SK-MEL-5 (cell line): ENCODE measurements around the gene SLC44A3. TPM values are rescaled to one million over a fixed set of nuclear protein-coding genes. Genes with fewer than 3 reads are reported as not detected.
"Not testable (repeated sequence)": the region's sequence is repeated elsewhere in the genome, so short reads cannot be mapped to it uniquely, and the experiment has no call there.

Source experiments
- DNase-seq: peaks from one replicate; pipeline ENCODE4 v3.0.0-alpha.2; 2016; ENCODE audit warnings: low read depth, low spot score
- in situ Hi-C: cut with HindIII; loops from 2 replicates; pipeline ENCODE4 v1.10.0; 2016; ENCODE audit warnings: low sequenced_read_pairs, high pct_unique_total_duplicates, low pct_unique_long_range_greater_than_20kb
- total RNA-seq: library from RNA; depleted of rRNA; stranded (reverse); fragments of >200 nt; shearing (Covaris generic); gene quantifications from 2 replicates; pipeline ENCODE4 v1.2.3, GENCODE V29; 2014

SLC44A3 gene
- total RNA-seq, 1 experiment from 2014 or later: 17.7 TPM

DNA sequence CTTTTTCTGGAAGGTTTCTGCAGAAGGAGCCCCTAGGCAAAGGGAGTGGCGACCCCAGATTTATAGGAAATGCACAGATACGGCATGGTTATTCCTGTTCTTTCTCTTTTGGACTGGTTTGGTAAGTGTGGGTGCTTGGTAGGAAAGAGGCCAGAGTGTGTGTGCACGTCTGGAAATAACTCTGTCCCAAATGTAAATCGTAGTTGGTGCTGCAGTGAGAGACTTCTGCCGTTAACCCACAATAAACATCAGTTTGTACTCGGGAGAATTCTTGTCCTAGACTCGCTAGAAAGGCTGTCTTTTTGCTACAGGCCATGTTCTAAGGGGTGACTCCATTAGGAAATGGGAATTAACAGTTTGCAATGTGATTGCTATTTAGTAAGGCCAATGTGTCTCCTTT, 779 bp downstream of the SLC44A3 start:
- in situ Hi-C loops: no loop called here
- DNase-seq: no peak

DNA sequence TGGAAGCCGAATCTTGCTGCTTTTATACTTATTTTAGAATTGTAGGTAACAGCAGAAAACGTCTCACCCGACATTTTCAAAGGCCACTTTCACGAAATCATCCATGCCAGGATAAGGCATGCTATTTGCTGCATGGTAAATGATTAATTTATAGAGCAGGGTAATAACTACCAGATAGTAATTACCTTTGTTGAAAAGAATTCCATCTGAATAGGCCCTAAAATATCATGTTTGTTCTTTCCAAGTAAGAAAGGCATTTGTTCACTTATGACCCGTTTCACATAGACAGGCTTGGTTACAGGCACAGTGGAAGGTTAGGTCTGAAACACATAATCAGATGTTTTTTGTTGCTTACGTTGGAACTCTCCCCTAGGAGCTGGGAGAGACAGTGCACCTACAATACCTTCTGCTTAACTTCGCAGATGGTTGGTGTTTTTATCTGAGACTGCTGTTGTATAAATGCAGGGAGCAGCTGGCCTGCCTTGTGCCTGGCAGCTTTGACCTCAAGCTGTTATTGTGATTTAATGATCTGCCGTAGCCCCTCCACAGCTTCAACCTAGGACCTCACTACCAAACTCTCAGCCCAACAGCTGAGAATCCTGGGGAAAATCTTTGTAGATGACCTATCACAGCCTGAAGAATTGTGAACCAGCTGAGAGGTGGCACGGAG, 1.6 kb downstream of the SLC44A3 start:
- in situ Hi-C loops: no loop called here
- DNase-seq: no peak

DNA sequence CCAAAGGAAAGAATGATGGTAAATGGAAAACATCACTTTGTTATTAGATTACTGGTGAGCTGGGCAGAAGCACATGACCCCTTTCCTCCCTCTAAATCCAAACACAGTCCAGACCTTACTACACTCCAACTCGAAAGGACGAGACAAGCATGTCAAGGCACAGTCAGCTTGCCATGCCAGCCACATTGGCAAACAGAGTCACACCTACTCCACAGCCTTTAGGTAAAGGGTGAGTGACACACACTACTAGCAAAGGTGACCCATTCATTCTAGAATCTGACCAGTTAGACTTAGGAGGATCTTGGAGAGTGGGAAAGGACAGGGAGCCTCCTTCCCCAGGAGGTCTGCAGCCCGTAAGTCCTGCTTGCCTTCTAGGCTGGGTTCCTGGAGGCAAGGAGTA, 3.0 kb downstream of the SLC44A3 start:
- DNase-seq: no peak
- in situ Hi-C loops: no loop called here

DNA sequence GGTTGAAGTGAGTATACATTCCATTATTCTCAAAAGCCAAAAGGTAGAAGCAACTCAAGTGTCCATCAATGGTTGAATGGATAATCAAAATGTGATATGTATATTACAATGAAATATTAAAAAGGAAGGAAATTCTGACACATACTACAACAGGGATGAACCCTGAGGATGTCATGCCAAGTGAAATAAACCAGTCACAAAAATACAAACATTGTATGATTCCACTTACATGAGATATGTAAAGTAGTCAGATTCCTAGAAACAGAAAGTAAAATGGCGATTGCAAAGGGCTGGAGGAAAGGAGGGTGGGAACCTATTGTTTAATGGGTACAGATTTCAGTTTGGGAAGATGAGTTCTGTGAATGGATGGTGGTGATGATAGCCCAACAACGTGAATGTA, 5.8 kb downstream of the SLC44A3 start:
- in situ Hi-C loops: no loop called here
- no peak for DNase-seq

DNA sequence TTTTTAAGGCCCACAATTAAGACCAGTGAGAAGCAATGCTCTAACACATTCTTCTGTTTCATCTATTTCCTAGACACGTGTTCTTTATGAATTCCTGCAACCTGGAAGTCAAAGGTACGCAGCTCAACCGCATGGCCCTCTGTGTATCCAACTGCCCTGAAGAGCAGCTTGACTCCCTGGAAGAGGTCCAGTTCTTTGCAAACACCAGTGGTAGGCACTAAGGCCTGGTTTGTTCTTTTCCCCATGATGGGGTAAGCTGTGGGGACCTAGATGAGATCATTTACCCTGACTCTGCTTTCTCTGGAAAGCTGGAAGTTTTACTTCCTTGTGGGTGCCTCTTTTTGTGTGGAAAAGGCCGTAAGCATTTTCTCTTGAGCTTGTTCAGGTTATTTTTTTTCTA, 7.3 kb downstream of the SLC44A3 start:
- in situ Hi-C loops: no loop called here
- DNase-seq: no peak

DNA sequence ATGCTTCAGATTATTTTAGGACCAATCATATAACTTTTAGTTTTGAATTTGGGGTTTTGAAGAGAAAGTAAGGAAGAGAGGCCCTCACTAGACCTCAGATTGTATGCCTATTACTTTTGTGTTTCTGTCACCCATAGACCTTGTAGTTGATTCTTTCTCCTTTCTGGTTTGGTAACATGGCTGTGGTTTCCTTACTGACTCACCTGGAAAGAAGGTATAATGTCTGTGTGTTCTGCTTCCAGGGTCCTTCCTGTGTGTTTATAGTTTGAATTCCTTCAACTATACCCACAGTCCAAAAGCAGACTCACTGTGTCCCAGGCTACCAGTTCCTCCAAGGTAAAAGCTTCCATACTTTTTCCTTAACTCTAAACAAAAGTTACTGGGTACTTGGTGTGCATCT, 8.1 kb downstream of the SLC44A3 start:
- DNase-seq: no peak
- in situ Hi-C loops: no loop called here

DNA sequence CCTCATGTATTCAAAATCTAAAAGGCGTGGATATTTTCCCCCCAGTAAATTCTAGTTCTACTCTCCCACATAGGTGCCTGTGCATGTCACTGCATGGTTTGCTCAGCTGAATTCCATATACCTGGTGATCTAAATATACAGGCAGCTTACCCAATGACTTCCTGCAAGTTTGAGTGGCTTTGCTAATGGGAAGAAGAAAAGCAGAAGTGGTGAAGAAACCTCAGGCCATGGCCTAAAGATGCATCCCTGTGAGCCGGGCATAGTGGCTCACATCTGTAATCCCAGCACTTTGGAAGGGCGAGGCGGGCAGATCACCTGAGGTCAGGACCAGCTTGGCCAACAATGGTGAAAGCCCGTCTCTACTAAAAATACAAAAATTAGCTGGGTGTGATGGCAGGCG, 11.5 kb downstream of the SLC44A3 start:
- in situ Hi-C loops: no loop called here
- no peak for DNase-seq

DNA sequence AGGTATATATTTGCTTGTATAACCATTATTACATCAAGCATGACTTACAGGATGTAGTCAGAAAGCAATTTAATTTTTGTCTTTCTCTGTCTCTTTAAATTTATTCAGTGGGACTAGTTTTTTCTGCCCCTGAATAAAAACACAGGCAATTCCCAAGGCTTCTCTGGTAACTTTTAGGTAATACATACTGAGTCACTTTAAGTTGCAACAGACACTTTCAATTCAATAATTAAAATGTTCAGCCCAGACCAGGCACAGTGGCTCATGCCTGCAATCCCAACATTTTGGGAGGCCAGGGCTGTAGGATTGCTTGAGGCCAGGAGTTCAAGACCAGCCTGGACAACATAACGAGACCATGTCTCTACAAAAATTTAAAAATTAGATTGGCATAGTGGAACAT, 12.3 kb downstream of the SLC44A3 start:
- no peak for DNase-seq
- in situ Hi-C loops: no loop called here

DNA sequence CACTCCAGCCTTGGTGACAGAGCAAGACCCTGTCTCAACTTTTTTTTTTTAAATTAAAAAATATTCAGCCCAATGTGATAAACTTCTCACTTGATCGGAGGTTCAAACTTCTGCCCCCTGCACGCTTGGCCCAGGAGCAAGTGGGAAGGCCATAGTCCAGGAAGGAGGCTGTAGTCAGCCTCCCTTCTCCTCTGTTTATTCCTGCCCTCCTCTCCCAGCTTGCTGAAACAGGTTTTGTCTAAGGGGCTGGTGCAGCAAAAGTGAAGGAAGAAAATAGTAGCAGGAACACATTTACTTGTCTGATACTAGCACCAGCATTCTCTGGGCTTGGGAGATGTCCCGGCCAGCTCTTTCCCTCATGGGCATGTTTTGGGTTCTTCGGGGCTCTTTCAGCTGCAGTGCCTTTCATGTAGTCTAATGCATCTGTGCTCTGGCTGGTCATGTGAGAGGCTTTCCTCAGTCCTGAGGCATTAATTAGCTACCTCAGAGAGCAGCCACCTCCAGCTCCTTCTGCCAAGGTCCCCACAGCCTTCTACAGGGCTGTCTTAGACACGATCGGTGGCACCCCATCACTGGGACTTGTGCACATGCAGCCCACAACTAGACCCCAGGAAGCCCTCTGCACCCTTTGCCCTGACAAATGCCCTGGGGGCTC, 12.9 kb downstream of the SLC44A3 start:
- DNase-seq: peak; percentile 25
- in situ Hi-C loops: no loop called here

DNA sequence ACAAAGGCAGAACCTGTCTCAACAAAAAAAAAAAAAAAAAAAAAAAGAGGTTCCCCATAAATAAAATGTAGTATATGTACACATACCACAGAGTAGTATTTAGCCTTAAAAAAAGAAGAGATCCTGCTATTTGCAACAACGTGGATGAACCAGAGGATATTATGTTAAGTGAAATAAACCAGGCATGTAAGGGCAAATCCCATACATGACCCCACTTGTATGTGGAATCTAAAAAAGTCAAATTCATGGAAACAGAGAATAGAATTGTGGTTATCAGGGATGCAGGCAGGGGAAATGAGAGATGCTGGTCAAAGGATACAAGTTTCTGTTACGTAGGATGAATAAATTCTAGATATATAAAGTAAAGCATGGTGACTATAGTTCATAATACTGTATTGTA, 16.7 kb downstream of the SLC44A3 start:
- in situ Hi-C loops: no loop called here

DNA sequence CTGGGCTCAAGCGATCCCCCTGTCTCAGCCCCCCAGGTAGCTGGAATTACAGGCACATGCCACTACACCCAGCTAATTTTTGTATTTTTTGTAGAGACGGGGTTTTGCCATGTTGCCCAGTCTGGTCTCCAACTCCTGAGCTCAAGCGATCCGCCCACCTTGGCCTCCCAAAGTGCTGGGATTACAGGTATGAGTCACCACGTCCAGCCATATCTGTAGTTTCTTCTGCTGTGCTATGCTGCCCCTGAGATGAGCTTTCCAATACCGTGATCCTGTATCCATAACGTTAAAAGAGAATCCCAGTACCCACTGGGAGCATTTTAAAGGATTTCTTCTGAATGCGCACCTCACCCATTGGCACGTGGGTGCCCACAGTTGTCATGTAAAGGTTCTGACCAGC, 20.2 kb downstream of the SLC44A3 start:
- in situ Hi-C loops, DNase-seq: not testable (repeated sequence)

More for the DNA sequence above, 16.7 kb downstream of the SLC44A3 start:
- DNase-seq: no peak

DNA sequence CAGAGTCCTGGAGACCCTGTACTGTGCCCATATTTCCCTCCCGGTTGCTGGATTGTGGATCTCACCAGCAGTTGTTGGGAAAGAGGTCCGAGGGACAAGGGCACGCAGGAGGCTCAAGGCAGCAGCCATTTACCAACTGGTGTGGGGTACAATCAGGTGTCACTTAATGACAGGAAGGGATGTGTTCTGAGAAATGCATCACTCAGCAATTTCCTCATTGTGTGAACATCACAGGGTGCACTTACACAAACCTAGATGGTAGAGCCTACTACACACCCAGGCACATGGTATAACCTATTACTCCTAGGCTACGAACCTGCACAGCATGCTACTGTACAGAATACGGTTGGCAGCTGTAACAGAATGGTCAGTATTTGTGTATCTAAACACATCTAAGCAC, 20.7 kb downstream of the SLC44A3 start:
- in situ Hi-C loops: no loop called here
- no peak for DNase-seq

DNA sequence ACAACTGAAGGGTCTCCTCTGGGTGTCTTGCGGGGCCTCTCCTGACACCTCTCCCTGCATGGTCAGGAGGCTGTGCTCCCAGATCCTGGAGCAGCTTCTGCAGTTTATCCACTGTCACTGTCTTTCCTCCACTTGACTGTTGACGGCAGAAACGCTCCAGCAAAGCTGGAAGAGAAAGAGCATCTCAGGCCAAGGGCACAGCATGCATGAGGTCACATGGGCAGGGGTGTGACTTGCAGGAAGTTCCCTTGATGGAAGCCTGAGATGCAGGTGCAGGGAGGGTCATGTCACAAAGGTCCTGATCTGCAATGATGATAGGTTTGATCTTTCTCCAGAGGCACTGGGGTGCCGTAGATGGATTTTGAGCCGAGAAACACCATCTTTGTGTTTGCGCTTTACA, 23.3 kb downstream of the SLC44A3 start:
- DNase-seq: no peak
- in situ Hi-C loops: no loop called here

DNA sequence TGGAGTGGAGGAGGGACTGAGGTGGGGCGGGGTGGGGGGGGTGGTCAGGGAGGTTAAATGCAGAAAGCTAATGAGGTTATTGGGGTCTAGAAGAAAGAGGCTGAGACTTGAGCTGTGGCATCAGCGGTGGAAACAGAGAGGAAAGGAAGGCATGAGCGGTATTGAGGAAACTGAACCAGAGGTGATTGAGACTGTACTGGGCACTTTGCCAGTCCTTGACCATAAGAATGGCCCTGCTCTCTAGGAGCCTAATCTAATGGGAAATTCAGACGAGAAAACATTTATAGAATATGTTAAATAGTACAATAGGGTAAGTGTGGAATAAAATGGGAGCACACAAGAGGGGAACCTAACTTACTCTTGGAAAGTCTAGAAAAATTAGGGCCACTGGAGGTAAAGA, 23.7 kb downstream of the SLC44A3 start:
- in situ Hi-C loops: no loop called here
- no peak for DNase-seq

DNA sequence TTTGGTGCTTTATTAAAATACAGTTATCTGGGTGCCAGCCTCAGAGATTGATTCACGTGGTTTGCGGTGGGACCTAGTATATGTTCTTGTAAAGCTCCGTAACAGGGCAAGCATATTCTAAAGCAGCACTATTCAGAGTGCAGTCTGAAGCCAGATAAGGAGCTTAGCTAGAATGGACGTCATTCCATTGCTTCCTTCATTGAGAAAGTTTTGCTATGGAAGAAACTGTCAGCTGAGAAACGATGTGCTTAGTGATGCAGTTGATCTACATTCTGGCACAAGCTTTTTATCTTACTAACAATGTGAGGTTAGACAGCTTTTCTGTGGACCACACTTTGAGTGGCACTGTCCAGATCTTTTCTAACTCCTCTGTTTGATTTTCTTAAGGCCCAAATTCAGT, 26.2 kb downstream of the SLC44A3 start:
- in situ Hi-C loops: no loop called here
- no peak for DNase-seq

DNA sequence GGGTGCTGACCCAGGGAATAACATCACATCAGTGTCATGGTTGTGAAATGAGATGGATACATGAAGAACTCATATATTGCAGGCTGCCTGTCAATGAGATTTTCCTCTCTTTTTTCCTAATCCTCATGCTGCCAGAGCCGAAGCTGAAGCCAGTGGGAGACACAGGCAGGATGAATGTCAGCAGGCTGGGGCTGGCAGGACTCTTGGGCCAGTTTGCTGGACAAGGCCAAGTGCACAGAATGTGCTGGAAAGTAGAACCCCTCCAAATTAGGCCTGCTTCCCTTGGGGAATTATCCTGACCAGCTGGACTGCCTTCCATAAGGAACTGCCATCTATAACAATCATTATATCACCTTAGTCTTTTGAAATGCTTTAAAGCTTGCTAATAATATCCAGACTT, 31.4 kb downstream of the SLC44A3 start:
- in situ Hi-C loops: no loop called here
- no peak for DNase-seq

DNA sequence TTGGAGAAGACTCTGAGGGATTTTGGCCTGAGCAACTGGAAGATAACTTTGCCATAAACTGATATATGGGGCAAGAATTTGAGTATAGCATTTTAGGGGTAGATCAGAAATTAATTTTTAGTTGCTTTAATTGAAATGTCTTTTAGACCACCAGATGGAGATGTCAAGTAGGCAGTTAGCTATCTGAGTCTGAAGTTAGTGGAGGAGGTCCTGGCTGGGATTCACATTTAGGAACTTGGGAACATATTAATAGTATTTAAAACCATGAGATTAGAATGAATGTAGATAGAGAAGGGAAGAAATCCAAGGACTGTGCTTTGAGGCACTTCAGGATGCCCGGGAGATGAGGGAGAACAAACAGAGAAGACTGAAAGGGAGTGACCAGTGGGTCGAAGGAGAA, 32.6 kb downstream of the SLC44A3 start:
- DNase-seq: no peak
- in situ Hi-C loops: no loop called here

DNA sequence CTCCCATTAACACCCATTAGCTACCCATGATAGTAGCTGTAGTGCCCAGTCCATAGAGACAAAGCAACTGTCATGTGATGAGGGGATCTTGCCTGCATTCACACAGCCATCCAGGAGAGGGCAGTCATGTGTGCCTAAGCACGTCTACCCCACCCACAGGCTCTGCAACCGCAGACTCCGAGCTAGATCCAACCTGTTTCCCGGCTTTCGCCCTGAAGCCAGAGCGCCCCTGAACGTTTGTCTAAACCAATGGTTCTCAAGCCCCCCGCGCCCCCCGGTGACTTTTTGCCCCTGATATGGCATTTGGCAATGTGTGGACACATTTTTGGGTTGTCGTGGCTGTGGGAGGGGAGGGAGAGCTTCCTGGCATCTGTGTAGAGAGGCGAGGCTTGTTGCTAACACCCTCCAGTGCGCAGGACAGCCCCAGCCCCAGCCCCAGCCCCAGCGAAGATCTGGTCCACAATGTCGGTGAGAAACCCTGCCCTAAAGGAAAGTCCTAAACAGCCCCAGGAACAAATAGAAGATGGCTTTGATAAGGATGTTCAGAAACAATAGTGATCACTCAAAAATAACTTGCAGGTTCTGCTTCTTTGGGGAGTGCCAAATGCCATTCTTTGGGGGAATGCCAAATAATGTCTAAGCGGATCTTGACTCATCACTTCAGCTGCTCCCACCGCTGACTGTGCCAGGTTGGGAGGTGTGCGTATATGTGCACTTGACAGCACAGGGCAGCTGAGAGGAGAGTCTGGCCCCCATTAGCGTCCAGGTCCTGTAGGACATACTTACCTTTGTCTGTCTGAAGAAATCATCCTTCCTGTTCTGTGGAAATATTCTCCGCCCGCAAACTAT, 34.5 kb downstream of the SLC44A3 start:
- in situ Hi-C loops: no loop called here
- peak; percentile 88 for DNase-seq

DNA sequence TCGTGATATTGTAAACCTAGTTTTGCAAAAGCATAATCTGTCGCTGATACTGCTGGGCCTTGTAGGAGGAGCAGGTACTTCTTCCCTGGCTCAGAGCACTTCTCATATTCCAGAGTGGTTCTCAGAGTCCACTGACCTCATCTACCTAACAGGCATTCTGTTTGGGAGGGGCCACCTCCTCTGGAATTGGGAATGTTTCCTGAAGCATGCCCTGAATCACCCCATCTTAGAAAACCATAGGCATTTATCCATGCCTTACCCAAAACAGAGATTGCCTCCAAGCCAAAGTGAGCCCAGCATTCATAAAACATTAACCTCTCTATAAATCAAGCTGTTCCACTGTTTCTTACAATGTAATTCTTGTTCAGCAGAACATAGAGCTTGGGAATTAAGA, 35.1 kb downstream of the SLC44A3 start:
- no peak for DNase-seq
- in situ Hi-C loops: no loop called here
